Testis (tissue), 3 donors: Measurements from ENCODE around the gene PTGIS. TPM values are rescaled to one million over a fixed set of nuclear protein-coding genes. Genes with fewer than 3 reads are reported as not detected.

Source experiments
- DNase-seq: peaks from one replicate; pipeline ENCODE4 v3.0.0-alpha.2; 2019
- H3K27ac ChIP-seq, 2 donors: fragments of 200-600 bp; sonication (generic); one replicate each; pipeline ENCODE4 v1.5.1; 2019
- H3K27me3 ChIP-seq: fragments of 200-600 bp; sonication (generic); one replicate; pipeline ENCODE4 v1.5.1; 2019
- H3K36me3 ChIP-seq: fragments of 200-600 bp; sonication (generic); one replicate; pipeline ENCODE4 v1.5.1; 2017; ENCODE audit warnings: low read depth; ENCODE audit errors: missing control alignments
- H3K4me1 ChIP-seq: fragments of 200-600 bp; sonication (generic); one replicate; pipeline ENCODE4 v1.5.1; 2019
- H3K4me3 ChIP-seq, 2 donors: fragments of 200-600 bp; sonication (generic); one replicate each; pipeline ENCODE4 v1.5.1; 2017 to 2019
- H3K9me3 ChIP-seq: fragments of 200-600 bp; sonication (generic); one replicate; pipeline ENCODE4 v1.5.1; 2017
- CTCF ChIP-seq, 3 experiments: fragments of 450-650 bp in 2 of 3; fragments of 200-600 bp in 1 of 3; sonication (generic) in 1 of 3; IDR thresholded peaks; one replicate each; pipeline ENCODE4 v1.5.1; 2016 to 2019; ENCODE audit warnings: antibody characterized with exemption in 3 of 3, mild to moderate bottlenecking in 2 of 3, moderate library complexity in 1 of 3
- POLR2A ChIP-seq: fragments of 450-650 bp; IDR thresholded peaks from one replicate; pipeline ENCODE4 v1.6.1; 2017; ENCODE audit warnings: antibody characterized with exemption, mild to moderate bottlenecking, moderate library complexity
- WGBS, 2 donors: methylation state at CpG; one replicate each; pipeline ENCODE4 v1.1.5; 2018; 5-methylcytosine and 5-hydroxymethylcytosine counted together
- intact Hi-C: fragments of 100-400 bp; cut with DNase I; formaldehyde crosslinking; loops from one replicate; pipeline ENCODE4 v1.15.1; 2023; ENCODE audit warnings: low total_unique reads
- polyA plus RNA-seq: library from polyadenylated mRNA; stranded (reverse); fragments of 350-450 nt; fragmentation: Illumina TruSeq; extraction: RNeasy Lipid Tissue Mini Kit (QIAGEN cat#74804); gene quantifications from one replicate; pipeline ENCODE4 v1.2.3, GENCODE V29; 2014; ENCODE audit warnings: low read depth, low replicate concordance; ENCODE audit not compliant: insufficient read depth
- total RNA-seq, 2 donors: library from RNA; depleted of rRNA; stranded (reverse); fragments of >200 nt; gene quantifications; one replicate each; pipeline ENCODE4 v1.2.3, GENCODE V29; 2016

The PTGIS gene
- total and polyA plus RNA-seq, 3 donors from 2014 or later: 12.2 to 30.3 (median 13.0) TPM

- intact Hi-C loops: loop anchor here (5.0 kb wide), 1 partner anchor 145 kb away; no protein-coding TSS in a partner anchor
- H3K27me3 ChIP-seq: no peaks in the 10 kb centered on the region
- 68 to 94% methylated on average over 14 to 34 of the region's 46 CpGs for WGBS, 2 donors
- H3K36me3 ChIP-seq: no peaks in the 10 kb centered on the region
- DNase-seq: no peak
- no peaks in the 10 kb centered on the region for H3K9me3 ChIP-seq
- TF ChIP-seq POLR2A (no peak), CTCF (IDR thresholded peaks at IDR 0.05) (no peak)
- no peak overlapping the region for H3K27ac ChIP-seq
- H3K4me1 ChIP-seq: peaks cover 11% of the 10 kb centered on the region
- H3K4me3 ChIP-seq: peak overlapping the region in 1 of 2 donors; percentile 57
Measured at GRCh38 chr20:49482173-49482572, 85.8 kb downstream of the PTGIS start.

DNA sequence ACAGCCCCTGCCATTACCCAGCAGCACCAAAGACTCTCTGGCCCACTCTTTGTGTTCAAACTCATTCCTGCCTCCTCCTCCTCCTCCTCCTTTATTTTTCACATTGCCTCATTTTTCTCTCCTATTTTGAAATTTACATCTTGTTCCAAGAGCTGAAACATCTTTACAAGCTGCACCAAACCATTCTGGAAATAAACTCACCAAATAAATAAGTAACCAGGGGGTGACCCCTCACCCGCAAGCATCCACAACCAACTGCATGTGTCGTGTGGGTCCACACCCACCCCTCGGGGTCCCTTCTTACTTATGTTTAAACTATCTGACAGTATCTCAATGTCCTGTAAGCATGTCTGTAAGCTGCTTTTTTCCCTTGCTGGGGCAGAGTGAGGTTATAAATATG is 86.8 kb downstream of the PTGIS start:
- Histone ChIP-seq H3K27me3 (no peaks in the 10 kb centered on the region), H3K36me3 (no peaks in the 10 kb centered on the region), H3K4me1 (peaks cover 11% of the 10 kb centered on the region), H3K4me3 (no peak overlapping the region), H3K9me3 (no peaks in the 10 kb centered on the region), H3K27ac (no peak overlapping the region)
- DNase-seq: no peak
- WGBS, 2 donors: 73 to 84% methylated on average over 3 of the region's 3 CpGs
- intact Hi-C loops: loop anchor here (5.0 kb wide), 1 partner anchor 144 kb away; no protein-coding TSS in a partner anchor
- TF ChIP-seq POLR2A (no peak), CTCF (IDR thresholded peaks at IDR 0.05) (no peak)

DNA sequence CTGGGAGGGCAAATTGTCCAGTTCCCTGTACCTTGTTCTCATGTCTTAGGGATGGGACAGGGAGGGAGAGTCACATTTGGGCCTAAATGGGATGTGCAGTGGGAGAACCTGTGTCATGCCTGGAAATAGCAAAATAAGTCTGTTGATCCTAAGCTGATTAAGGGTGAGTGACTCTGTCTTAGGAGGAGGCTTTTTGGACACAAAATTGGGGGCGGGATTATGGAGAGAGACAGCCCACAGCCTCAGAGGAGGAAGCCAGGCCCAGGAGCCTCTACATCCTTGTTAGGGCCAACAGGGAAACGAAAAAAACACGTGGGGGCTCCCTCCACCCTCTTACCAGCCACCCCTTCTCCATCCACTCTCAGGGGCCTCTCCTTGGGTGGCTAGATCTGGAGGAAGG is 87.7 kb downstream of the PTGIS start:
- Histone ChIP-seq H3K4me3 (no peak overlapping the region), H3K36me3 (no peaks in the 10 kb centered on the region), H3K27me3 (no peaks in the 10 kb centered on the region), H3K4me1 (peaks cover 11% of the 10 kb centered on the region), H3K27ac (no peak overlapping the region), H3K9me3 (no peaks in the 10 kb centered on the region)
- no peak for DNase-seq
- TF ChIP-seq CTCF (IDR thresholded peaks at IDR 0.05) (no peak), POLR2A (no peak)
- intact Hi-C loops: loop anchor here (5.0 kb wide), 1 partner anchor 143 kb away; no protein-coding TSS in a partner anchor
- WGBS, 2 donors: 75 to 80% methylated on average over 3 of the region's 3 CpGs

GRCh38 chr20:49479785-49480184 is 88.2 kb downstream of the PTGIS start:
- H3K4me3 ChIP-seq: no peak overlapping the region
- DNase-seq: no peak
- H3K36me3 ChIP-seq: no peaks in the 10 kb centered on the region
- no peaks in the 10 kb centered on the region for H3K9me3 ChIP-seq
- 63 to 73% methylated on average over 6 of the region's 6 CpGs for WGBS, 2 donors
- intact Hi-C loops: loop anchor here (5.0 kb wide), 1 partner anchor 142 kb away; no protein-coding TSS in a partner anchor
- TF ChIP-seq POLR2A (no peak), CTCF (IDR thresholded peaks at IDR 0.05) (no peak)
- H3K4me1 ChIP-seq: peaks cover 11% of the 10 kb centered on the region
- H3K27me3 ChIP-seq: no peaks in the 10 kb centered on the region
- H3K27ac ChIP-seq: no peak overlapping the region
